ENCODE measurements around the gene DAG1.

The DAG1 gene

GRCh38 chr3:49554633-49555265, 84.7 kb downstream of the DAG1 start:
- peak; percentile 87 for DNase-seq

- DNase-seq = no peak
Measured at GRCh38 chr3:49556500-49557275, 86.6 kb downstream of the DAG1 start.

- no peak for DNase-seq
Measured at GRCh38 chr3:49563040-49563578, 93.0 kb downstream of the DAG1 start.

DNA sequence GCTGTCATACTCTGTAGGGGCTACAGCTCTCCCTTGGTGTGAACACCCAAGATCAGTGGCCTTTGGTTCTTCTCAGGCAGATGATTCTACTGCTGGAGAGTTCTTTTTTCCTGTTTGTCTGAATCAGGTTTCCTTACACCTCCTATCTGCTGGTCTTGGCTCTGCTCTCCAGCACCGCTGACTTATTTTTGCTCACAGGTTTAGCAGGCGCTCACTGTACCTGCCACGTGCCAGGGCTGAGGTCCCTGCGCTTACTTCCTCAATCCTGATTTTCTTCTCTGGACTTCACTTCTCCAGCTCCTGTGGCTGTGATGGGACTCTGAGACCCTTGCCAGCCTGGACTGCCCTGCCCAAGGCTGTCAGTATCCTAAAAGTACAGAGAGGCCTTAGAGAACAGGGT, 93.7 kb downstream of the DAG1 start:
- no peak for DNase-seq

- no peak for DNase-seq
Measured at GRCh38 chr3:49566312-49566711, 96.2 kb downstream of the DAG1 start.

- DNase-seq = no peak
Measured at GRCh38 chr3:49567406-49567805, 97.3 kb downstream of the DAG1 start.

GRCh38 chr3:49568965-49569364, 98.9 kb downstream of the DAG1 start:
- DNase-seq = no peak

GRCh38 chr3:49570028-49570654, 100.1 kb downstream of the DAG1 start:
- DNase-seq = no peak

GRCh38 chr3:49582177-49582576, 112.1 kb downstream of the DAG1 start:
- no peak for DNase-seq

All from eye (tissue), 1 donor.